BLaER1 (cell line): ENCODE measurements around the gene ACAD11.
"Not testable (repeated sequence)": the region's sequence is repeated elsewhere in the genome, so short reads cannot be mapped to it uniquely, and the experiment has no call there.

Experiments used
- H3K27ac ChIP-seq: shearing (Covaris generic); formaldehyde crosslinking; 2 replicates; pipeline ENCODE4 v1.8.1; 2022
- H3K27me3 ChIP-seq: shearing (Covaris generic); formaldehyde crosslinking; 2 replicates; pipeline ENCODE4 v1.8.1; 2022
- H3K36me3 ChIP-seq: shearing (Covaris generic); formaldehyde crosslinking; 2 replicates; pipeline ENCODE4 v1.8.1; 2022
- H3K4me1 ChIP-seq: shearing (Covaris generic); formaldehyde crosslinking; 2 replicates; pipeline ENCODE4 v1.8.1; 2022
- H3K4me2 ChIP-seq: shearing (Covaris generic); formaldehyde crosslinking; 2 replicates; pipeline ENCODE4 v1.8.1; 2022
- H3K4me3 ChIP-seq: shearing (Covaris generic); formaldehyde crosslinking; 2 replicates; pipeline ENCODE4 v1.8.1; 2022
- H3K9ac ChIP-seq: shearing (Covaris generic); formaldehyde crosslinking; 2 replicates; pipeline ENCODE4 v1.8.1; 2022
- H3K9me3 ChIP-seq: shearing (Covaris generic); formaldehyde crosslinking; 2 replicates; pipeline ENCODE4 v1.8.1; 2022
- H4K20me1 ChIP-seq: shearing (Covaris generic); formaldehyde crosslinking; 2 replicates; pipeline ENCODE4 v1.8.1; 2022
- Cebpa-rat ChIP-seq: shearing (Covaris generic); IDR thresholded peaks from 2 replicates; pipeline ENCODE4 v1.8.1; 2022

The ACAD11 gene

DNA sequence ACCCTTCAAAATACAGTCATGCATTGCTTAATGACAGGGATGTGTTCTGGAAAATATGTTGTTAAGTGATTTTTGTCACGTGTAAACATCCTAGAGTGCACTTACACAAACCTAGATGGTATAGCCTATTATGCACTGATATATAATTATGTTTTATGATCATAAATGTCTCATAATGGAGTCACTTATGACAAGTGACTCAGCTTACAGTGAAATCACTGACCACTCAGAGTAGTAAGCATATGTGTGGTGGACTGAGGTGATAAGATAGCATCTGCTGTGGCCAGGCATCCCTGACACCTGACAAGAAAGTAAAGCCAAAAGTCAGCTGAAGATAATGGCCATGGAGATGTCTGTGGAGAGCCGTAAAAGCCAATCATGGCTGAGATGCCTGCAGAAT lies 5.4 kb downstream of the ACAD11 start:
- H3K4me2 ChIP-seq, result no peak overlapping the region
- H3K9me3 ChIP-seq, result no peaks in the 10 kb centered on the region
- no peak overlapping the region for H3K9ac ChIP-seq
- no peaks in the 10 kb centered on the region for H3K27me3 ChIP-seq
- peaks cover 16% of the 10 kb centered on the region for H3K4me1 ChIP-seq
- no peaks in the 10 kb centered on the region for H3K36me3 ChIP-seq
- H3K27ac ChIP-seq, result no peak overlapping the region
- TF ChIP-seq Cebpa-rat, result no peak
- H3K4me3 ChIP-seq, result no peak overlapping the region
- H4K20me1 ChIP-seq, result no peaks in the 10 kb centered on the region

DNA sequence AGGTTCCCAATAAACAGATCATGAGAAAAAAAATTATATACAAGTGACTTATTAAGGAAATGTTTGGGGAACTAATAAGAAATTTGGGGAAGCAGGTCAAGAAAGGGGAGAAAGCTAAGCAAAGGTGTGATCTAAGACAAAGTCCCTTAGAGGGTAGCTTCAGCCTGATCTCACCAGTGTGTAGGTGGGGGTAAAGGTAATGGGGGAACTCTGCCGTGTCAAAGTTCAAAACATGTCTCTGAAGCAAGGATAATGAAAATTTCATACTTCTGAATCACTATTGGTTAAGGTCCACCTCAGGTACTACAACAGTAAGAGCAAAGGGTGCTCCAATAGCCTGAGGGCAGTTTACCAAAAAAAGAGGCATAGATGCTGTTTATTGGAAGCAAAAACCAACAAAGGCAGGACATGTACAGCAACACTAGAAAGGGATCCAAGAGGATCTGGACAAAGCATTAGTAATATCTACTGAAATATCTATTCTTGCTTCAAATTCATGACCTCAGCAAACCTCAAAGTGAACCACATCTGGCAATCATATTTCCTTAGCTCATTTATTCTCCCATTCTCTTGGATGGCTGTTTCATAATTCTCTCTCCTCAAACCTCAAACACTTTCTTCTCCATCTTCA lies 6.9 kb downstream of the ACAD11 start:
- Histone ChIP-seq H3K9me3 (no peaks in the 10 kb centered on the region), H3K36me3 (no peaks in the 10 kb centered on the region), H3K4me1 (peaks cover 1% of the 10 kb centered on the region; the same call in 1 of the 2 replicates), H3K27me3 (no peaks in the 10 kb centered on the region), H3K4me3 (no peak overlapping the region), H3K27ac (no peak overlapping the region), H3K9ac (no peak overlapping the region), H3K4me2 (no peak overlapping the region), H4K20me1 (no peaks in the 10 kb centered on the region)
- no peak for TF ChIP-seq Cebpa-rat

DNA sequence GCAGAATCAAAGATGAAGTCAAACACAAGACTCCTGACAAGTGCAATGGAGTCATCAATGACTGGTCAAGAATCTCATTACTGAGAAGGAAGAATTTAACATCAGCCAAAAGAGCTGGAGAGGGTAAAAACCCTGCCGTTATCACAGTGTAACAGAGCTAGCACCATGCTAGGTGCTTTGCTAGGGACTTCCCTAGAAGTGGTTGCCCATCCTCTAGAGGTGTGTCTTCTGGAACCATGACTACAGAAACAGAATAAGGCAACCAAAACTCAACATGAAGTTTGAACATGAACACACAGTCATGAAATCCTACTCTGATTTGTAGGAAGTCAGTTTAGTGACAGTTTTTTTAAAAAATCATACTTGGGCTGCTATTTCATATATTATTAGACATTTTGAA lies 9.5 kb downstream of the ACAD11 start:
- TF ChIP-seq Cebpa-rat, result no peak
- H4K20me1 ChIP-seq, result no peaks in the 10 kb centered on the region
- H3K27me3 ChIP-seq, result no peaks in the 10 kb centered on the region
- H3K4me2 ChIP-seq, result no peak overlapping the region
- H3K4me1 ChIP-seq, result no peaks in the 10 kb centered on the region
- no peak overlapping the region for H3K9ac ChIP-seq
- no peaks in the 10 kb centered on the region for H3K36me3 ChIP-seq
- no peak overlapping the region for H3K27ac ChIP-seq
- H3K9me3 ChIP-seq, result no peaks in the 10 kb centered on the region
- H3K4me3 ChIP-seq, result no peak overlapping the region

DNA sequence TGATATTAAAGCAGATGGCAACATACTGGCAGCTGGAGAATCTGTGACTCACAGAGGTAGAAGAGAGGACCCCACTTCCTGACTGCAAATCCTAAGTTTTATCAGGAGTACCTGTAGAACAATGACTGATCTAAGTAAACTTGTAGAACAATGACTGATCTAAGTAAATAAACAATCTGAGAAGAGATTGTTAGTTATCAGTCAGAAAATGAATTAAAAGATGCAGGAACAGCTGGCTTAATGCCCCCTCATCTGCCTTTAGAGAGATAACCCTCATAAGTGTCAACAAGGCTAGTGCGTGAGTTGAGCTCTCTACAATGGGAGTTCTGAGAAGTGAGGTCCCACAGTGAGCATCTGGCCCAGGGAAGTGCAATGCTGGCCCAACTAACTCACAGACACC lies 14.6 kb downstream of the ACAD11 start:
- Histone ChIP-seq H3K9ac (no peak overlapping the region), H4K20me1 (0 out of 2 replicates have a peak, but pooled peaks cover 5% of the 10 kb centered on the region), H3K27me3 (no peaks in the 10 kb centered on the region), H3K9me3 (no peaks in the 10 kb centered on the region), H3K4me2 (no peak overlapping the region), H3K27ac (no peak overlapping the region), H3K4me1 (no peaks in the 10 kb centered on the region), H3K4me3 (no peak overlapping the region), H3K36me3 (0 out of 2 replicates have a peak, but pooled peaks cover 6% of the 10 kb centered on the region)
- TF ChIP-seq Cebpa-rat, result no peak

DNA sequence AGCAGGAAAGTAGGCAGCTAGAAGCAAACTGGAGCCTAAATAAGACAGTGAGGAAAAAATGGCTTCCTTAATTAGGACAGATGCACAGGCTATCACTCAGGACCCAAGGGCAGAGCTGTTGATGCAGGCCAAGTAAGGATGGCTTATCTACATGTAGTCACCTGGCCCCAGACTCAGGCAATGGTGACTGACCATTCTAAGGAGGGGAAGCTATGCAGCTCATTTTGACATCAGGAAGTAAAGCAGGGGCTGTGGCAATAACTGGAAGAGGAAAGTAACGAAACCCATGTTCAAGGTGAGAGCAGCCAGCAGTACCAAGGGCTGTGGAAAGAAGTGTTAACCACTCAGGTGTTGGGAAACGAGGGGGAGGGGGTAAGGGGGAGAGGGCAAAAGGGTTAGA lies 16.2 kb downstream of the ACAD11 start:
- TF ChIP-seq Cebpa-rat, result no peak
- H3K4me3 ChIP-seq, result no peak overlapping the region
- H3K27me3 ChIP-seq, result no peaks in the 10 kb centered on the region
- H3K9me3 ChIP-seq, result no peaks in the 10 kb centered on the region
- H3K27ac ChIP-seq, result no peak overlapping the region
- no peak overlapping the region for H3K9ac ChIP-seq
- H3K4me2 ChIP-seq, result no peak overlapping the region
- H4K20me1 ChIP-seq, result 0 out of 2 replicates have a peak, but pooled peaks cover 5% of the 10 kb centered on the region
- peaks cover 15% of the 10 kb centered on the region for H3K36me3 ChIP-seq
- no peaks in the 10 kb centered on the region for H3K4me1 ChIP-seq

DNA sequence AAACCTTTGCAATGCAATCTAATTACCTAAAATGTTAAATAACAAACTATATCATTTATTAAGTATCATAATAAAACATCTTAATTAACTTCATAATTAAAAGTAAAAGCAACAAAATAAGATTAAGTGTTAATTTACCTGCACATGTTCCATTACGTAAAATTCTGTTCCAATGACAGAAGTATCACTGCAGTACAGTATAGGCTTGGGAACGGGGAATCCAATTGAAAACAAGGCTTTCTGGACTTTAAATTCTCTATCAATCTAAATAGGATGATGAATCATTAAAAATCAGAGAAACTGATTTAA lies 17.1 kb downstream of the ACAD11 start:
- Histone ChIP-seq H3K36me3 (peaks cover 15% of the 10 kb centered on the region), H3K27ac (no peak overlapping the region), H3K9me3 (no peaks in the 10 kb centered on the region), H4K20me1 (0 out of 2 replicates have a peak, but pooled peaks cover 5% of the 10 kb centered on the region), H3K27me3 (no peaks in the 10 kb centered on the region), H3K4me2 (no peak overlapping the region), H3K4me3 (no peak overlapping the region), H3K4me1 (no peaks in the 10 kb centered on the region), H3K9ac (no peak overlapping the region)
- no peak for TF ChIP-seq Cebpa-rat

DNA sequence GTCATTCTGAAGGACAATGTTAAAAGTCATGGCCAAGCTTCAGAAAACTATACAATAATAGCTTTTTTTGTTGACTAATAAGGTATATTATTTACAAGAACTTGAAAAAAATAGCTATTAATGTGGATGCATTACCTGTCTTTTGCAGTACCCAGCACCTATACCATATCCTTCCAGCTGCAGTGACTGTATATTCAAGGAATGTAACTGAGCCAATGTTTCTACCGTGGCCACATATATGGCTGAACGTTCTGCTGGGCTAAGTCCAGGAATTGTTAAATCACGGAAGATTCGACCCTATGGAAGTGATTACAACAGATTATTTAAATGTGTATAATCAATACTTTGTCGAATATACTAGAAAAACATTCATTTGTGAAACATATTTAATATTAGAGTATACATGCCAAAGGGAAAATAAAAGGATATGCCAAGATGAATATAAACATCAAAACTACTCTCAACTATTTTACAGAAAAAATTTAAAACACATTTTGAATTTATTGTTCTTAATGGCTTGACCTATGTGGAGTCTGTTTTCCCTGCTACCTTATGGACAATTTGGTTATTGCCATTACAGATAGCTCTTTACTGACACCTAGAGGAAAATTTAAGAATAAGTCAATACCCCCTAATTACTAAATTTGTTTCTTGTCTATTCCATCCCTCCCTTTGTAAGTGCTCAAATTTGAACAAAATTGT lies 17.6 kb downstream of the ACAD11 start:
- no peaks in the 10 kb centered on the region for H3K9me3 ChIP-seq
- H3K9ac ChIP-seq, result no peak overlapping the region
- H3K36me3 ChIP-seq, result peaks cover 15% of the 10 kb centered on the region
- no peaks in the 10 kb centered on the region for H3K27me3 ChIP-seq
- TF ChIP-seq Cebpa-rat, result no peak
- no peak overlapping the region for H3K27ac ChIP-seq
- H4K20me1 ChIP-seq, result 0 out of 2 replicates have a peak, but pooled peaks cover 5% of the 10 kb centered on the region
- H3K4me1 ChIP-seq, result no peaks in the 10 kb centered on the region
- H3K4me2 ChIP-seq, result no peak overlapping the region
- H3K4me3 ChIP-seq, result no peak overlapping the region

DNA sequence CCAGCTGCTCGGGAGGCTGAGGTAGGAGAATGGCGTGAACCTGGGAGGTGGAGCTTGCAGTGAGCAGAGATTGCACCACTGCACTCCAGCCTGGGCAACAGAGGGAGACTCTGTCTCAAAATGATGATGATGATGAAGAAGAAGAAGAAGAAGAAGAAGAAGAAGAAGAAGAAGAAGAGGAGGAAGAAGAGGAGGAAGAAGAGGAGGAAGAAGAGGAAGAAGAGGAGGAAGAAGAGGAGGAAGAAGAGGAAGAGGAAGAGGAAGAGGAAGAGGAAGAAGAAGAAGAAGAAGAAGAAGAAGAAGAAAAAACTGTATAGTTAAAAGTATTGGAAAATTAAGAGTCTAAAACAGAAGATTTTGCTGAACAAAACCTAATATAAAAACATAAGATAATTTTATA lies 18.2 kb downstream of the ACAD11 start:
- not testable (repeated sequence) for H4K20me1 ChIP-seq, H3K4me2 ChIP-seq, H3K9ac ChIP-seq, H3K27me3 ChIP-seq, H3K27ac ChIP-seq, H3K4me3 ChIP-seq, H3K9me3 ChIP-seq, H3K4me1 ChIP-seq
- peaks cover 15% of the 10 kb centered on the region for H3K36me3 ChIP-seq

DNA sequence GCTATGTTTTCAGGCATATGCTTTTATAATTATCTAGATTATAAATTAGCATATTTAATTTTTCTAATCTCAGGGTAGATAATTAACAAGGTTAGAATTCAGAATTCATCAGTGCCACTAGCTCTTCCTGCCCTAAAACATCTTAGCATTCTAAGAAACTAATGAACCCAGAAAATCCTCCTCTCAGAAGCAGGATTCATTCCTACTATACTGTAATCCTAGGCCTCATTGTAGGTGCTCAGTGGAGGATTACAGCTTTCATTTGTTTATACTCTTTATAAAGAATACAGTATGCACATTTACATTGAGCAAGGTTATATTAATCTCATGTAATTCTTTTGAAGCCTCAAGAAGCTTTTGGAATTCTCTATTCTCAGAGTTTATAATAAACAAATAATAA lies 20.9 kb downstream of the ACAD11 start:
- H3K27ac ChIP-seq, result no peak overlapping the region
- no peak overlapping the region for H3K9ac ChIP-seq
- H3K36me3 ChIP-seq, result peaks cover 15% of the 10 kb centered on the region
- no peak for TF ChIP-seq Cebpa-rat
- H4K20me1 ChIP-seq, result 0 out of 2 replicates have a peak, but pooled peaks cover 5% of the 10 kb centered on the region
- H3K4me1 ChIP-seq, result no peaks in the 10 kb centered on the region
- H3K27me3 ChIP-seq, result no peaks in the 10 kb centered on the region
- no peaks in the 10 kb centered on the region for H3K9me3 ChIP-seq
- no peak overlapping the region for H3K4me3 ChIP-seq
- no peak overlapping the region for H3K4me2 ChIP-seq

DNA sequence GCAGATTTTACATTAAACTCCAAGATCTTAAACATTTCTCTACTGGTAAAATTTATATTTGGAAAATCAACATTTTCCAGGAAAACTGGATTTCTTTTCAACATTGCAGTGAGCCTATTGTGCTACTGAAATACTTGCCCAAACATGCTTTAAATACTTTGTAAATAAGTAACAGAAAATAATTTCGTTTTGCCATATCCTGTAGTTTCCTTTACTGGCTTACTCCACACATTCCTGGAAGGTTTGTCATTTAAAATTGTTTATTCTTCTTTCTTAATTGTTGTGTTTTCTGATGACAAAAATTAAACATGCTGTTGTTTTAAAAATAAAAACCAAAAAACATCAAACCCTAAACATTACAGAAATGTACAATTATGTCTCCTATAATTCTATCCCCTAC lies 22.0 kb downstream of the ACAD11 start:
- Histone ChIP-seq H3K9ac (no peak overlapping the region), H3K27ac (no peak overlapping the region), H3K4me2 (no peak overlapping the region), H3K27me3 (no peaks in the 10 kb centered on the region), H3K4me1 (no peaks in the 10 kb centered on the region), H4K20me1 (0 out of 2 replicates have a peak, but pooled peaks cover 3% of the 10 kb centered on the region), H3K9me3 (no peaks in the 10 kb centered on the region), H3K4me3 (no peak overlapping the region), H3K36me3 (peaks cover 15% of the 10 kb centered on the region)
- no peak for TF ChIP-seq Cebpa-rat
